ENCODE results near the gene VEPH1.

DNA sequence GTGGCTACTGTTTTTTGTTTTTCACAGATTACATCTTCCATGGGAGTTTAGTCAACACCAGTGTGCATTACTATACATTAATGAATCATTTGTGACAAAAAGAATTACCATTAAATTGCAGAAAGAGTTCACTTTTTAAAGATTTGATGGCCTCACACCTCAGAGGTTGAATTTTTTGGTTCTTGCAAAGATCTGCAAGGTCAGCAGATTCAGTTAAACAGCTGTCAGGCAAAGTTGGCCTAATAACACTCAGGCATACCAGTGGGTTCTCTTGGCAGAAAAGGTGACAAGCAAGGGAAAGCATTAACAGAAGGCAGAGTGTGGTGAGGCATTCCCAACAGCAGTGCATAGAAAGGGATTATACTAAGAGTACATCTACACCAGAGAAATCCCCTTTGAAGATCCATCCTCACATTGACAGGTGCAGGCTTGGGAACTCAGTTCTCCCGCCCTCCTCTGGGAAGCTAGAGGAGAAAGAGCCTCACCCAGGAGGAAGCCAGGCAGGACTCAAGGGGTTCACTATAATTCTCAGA lies 90.8 kb downstream of the VEPH1 start:
- TF ChIP-seq, protein P1, sequence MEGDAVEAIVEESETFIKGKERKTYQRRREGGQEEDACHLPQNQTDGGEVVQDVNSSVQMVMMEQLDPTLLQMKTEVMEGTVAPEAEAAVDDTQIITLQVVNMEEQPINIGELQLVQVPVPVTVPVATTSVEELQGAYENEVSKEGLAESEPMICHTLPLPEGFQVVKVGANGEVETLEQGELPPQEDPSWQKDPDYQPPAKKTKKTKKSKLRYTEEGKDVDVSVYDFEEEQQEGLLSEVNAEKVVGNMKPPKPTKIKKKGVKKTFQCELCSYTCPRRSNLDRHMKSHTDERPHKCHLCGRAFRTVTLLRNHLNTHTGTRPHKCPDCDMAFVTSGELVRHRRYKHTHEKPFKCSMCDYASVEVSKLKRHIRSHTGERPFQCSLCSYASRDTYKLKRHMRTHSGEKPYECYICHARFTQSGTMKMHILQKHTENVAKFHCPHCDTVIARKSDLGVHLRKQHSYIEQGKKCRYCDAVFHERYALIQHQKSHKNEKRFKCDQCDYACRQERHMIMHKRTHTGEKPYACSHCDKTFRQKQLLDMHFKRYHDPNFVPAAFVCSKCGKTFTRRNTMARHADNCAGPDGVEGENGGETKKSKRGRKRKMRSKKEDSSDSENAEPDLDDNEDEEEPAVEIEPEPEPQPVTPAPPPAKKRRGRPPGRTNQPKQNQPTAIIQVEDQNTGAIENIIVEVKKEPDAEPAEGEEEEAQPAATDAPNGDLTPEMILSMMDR (IDR thresholded peaks at IDR 0.05; ENCODE audit: insufficient read depth, low read length, poor library complexity, severe bottlenecking): no peak
- TF ChIP-seq EZH2phosphoT487 (conservative IDR thresholded peaks at IDR 0.05; ENCODE audit: low read length): no peak

Measured in SU-DHL-6 (cell line).